Measurements from ENCODE around the gene MAP4.

Gene MAP4

GRCh38 chr3:47974974-47975470 lies 41.2 kb downstream of the MAP4 start:
- TF ChIP-seq, protein P1, sequence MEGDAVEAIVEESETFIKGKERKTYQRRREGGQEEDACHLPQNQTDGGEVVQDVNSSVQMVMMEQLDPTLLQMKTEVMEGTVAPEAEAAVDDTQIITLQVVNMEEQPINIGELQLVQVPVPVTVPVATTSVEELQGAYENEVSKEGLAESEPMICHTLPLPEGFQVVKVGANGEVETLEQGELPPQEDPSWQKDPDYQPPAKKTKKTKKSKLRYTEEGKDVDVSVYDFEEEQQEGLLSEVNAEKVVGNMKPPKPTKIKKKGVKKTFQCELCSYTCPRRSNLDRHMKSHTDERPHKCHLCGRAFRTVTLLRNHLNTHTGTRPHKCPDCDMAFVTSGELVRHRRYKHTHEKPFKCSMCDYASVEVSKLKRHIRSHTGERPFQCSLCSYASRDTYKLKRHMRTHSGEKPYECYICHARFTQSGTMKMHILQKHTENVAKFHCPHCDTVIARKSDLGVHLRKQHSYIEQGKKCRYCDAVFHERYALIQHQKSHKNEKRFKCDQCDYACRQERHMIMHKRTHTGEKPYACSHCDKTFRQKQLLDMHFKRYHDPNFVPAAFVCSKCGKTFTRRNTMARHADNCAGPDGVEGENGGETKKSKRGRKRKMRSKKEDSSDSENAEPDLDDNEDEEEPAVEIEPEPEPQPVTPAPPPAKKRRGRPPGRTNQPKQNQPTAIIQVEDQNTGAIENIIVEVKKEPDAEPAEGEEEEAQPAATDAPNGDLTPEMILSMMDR (IDR thresholded peaks at IDR 0.05; ENCODE audit: insufficient read depth, low read depth, low read length, missing control alignments), result no peak

GRCh38 chr3:47971081-47971480 lies 45.1 kb downstream of the MAP4 start:
- TF ChIP-seq, protein P1 (IDR thresholded peaks at IDR 0.05; ENCODE audit: insufficient read depth, low read depth, low read length, missing control alignments), result no peak
- H3K4me3 ChIP-seq (ENCODE audit: low read depth, low read length), result no peak overlapping the region
- no peak for DNase-seq (ENCODE audit: low read depth)

More at GRCh38 chr3:47974974-47975470, 41.2 kb downstream of the MAP4 start:
- no peak for DNase-seq (ENCODE audit: low read depth)
- H3K4me3 ChIP-seq (ENCODE audit: low read depth, low read length), result no peak overlapping the region

GRCh38 chr3:47964740-47965139 lies 51.5 kb downstream of the MAP4 start:
- TF ChIP-seq, protein P1 (IDR thresholded peaks at IDR 0.05; ENCODE audit: insufficient read depth, low read depth, low read length, missing control alignments), result no peak
- DNase-seq (ENCODE audit: low read depth), result no peak
- no peak overlapping the region for H3K4me3 ChIP-seq (ENCODE audit: low read depth, low read length)

- no peak overlapping the region for H3K4me3 ChIP-seq (ENCODE audit: low read depth, low read length)
- TF ChIP-seq, protein P1 (IDR thresholded peaks at IDR 0.05; ENCODE audit: insufficient read depth, low read depth, low read length, missing control alignments), result no peak
- DNase-seq (ENCODE audit: low read depth), result peak; percentile 21
These were observed 54.2 kb downstream of the MAP4 start for GRCh38 chr3:47961815-47962606.

- DNase-seq (ENCODE audit: low read depth), result no peak
- TF ChIP-seq, protein P1 (IDR thresholded peaks at IDR 0.05; ENCODE audit: insufficient read depth, low read depth, low read length, missing control alignments), result no peak
- no peak overlapping the region for H3K4me3 ChIP-seq (ENCODE audit: low read depth, low read length)
These were observed 55.2 kb downstream of the MAP4 start for GRCh38 chr3:47961036-47961435.

- H3K4me3 ChIP-seq (ENCODE audit: low read depth, low read length), result no peak overlapping the region
- TF ChIP-seq, protein P1 (IDR thresholded peaks at IDR 0.05; ENCODE audit: insufficient read depth, low read depth, low read length, missing control alignments), result no peak
- no peak for DNase-seq (ENCODE audit: low read depth)
These were observed 59.7 kb downstream of the MAP4 start for GRCh38 chr3:47956521-47956920.

All from GM12865 (cell line).